Measurements from ENCODE around the gene SPRN.
"Not testable (repeated sequence)": the region's sequence is repeated elsewhere in the genome, so short reads cannot be mapped to it uniquely, and the experiment has no call there.

DNA sequence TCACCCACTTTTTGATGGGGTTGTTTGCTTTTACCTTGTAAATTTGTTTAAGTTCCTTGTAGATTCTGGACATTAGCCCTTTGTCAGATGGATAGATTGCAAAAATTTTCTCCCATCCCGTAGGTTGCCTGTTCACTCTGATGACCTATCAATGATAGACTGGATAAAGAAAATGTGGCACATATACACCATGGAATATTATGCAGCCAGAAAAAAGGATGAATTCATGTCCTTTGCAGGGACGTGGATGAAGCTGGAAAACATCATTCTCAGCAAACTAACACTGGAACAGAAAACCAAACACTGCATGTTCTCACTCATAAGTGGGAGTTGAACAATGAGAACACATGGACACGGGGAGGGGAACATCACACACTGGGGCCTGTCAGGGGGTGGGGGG lies 44.8 kb upstream of the SPRN start:
- not testable (repeated sequence) for TF ChIP-seq ZNF416 (CRISPR knock-in tag; IDR thresholded peaks at IDR 0.05); TEAD4 (CRISPR knock-in tag; IDR thresholded peaks at IDR 0.05); IRF2 (CRISPR knock-in tag; IDR thresholded peaks at IDR 0.05; ENCODE audit: borderline replicate concordance, low read depth); ATF1 (CRISPR knock-in tag; IDR thresholded peaks at IDR 0.05); NR2C2 (CRISPR knock-in tag; IDR thresholded peaks at IDR 0.05); NR1H2 (CRISPR knock-in tag; IDR thresholded peaks at IDR 0.05); KAT7 (CRISPR knock-in tag; IDR thresholded peaks at IDR 0.05; ENCODE audit: borderline replicate concordance)
- TF ChIP-seq, protein P1, sequence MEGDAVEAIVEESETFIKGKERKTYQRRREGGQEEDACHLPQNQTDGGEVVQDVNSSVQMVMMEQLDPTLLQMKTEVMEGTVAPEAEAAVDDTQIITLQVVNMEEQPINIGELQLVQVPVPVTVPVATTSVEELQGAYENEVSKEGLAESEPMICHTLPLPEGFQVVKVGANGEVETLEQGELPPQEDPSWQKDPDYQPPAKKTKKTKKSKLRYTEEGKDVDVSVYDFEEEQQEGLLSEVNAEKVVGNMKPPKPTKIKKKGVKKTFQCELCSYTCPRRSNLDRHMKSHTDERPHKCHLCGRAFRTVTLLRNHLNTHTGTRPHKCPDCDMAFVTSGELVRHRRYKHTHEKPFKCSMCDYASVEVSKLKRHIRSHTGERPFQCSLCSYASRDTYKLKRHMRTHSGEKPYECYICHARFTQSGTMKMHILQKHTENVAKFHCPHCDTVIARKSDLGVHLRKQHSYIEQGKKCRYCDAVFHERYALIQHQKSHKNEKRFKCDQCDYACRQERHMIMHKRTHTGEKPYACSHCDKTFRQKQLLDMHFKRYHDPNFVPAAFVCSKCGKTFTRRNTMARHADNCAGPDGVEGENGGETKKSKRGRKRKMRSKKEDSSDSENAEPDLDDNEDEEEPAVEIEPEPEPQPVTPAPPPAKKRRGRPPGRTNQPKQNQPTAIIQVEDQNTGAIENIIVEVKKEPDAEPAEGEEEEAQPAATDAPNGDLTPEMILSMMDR (IDR thresholded peaks at IDR 0.05) = not testable (repeated sequence)
- TF ChIP-seq, protein P2, sequence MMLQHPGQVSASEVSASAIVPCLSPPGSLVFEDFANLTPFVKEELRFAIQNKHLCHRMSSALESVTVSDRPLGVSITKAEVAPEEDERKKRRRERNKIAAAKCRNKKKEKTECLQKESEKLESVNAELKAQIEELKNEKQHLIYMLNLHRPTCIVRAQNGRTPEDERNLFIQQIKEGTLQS (CRISPR knock-in tag; conservative IDR thresholded peaks at IDR 0.05) = not testable (repeated sequence)
- TF ChIP-seq, protein P3, sequence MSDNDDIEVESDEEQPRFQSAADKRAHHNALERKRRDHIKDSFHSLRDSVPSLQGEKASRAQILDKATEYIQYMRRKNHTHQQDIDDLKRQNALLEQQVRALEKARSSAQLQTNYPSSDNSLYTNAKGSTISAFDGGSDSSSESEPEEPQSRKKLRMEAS (CRISPR knock-in tag; IDR thresholded peaks at IDR 0.05) = not testable (repeated sequence)
- TF ChIP-seq, protein P4, sequence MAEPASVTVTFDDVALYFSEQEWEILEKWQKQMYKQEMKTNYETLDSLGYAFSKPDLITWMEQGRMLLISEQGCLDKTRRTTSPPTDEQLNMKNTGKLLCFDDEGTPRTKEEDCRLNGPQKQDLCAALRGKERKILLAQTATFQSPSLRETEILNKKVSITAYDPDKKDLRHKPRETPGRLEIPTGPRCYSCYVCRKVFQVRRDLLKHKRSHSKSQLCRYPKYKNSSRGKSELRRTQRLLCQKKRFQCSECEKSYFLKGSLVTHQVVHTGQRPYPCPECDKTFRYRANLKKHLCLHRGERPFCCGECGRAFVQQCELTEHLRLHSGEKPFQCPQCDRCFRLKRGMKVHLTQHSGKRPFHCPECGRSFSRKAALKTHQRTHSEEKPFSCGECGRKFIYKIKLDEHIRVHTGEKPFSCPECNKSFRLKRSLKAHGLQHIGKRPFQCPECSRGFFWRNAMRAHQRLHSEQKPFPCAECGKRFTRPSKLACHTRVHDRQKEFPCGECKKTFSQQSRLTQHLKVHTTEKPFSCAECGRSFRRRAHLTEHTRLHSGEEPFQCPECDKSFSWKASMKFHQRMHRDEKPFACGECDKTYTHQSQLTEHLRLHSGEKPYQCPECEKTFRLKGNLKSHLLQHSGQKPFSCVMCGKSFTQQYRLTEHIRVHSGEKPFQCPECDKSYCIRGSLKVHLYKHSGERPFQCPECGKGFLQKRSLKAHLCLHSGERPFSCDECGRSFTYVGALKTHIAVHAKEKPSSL (CRISPR knock-in tag; conservative IDR thresholded peaks at IDR 0.05) = not testable (repeated sequence)

Measured in WTC11 (cell line).